Activated CD4-positive, alpha-beta memory T cell treated with anti-CD3 and anti-CD28 coated beads, Interleukin-2, amount 10 ng/mL, durations not matched to agents 7 days and 5 days (primary cell): Measurements from ENCODE around the gene WDR62. TPM values are rescaled to one million over a fixed set of nuclear protein-coding genes. Genes with fewer than 3 reads are reported as not detected.
"Not testable (repeated sequence)": the region's sequence is repeated elsewhere in the genome, so short reads cannot be mapped to it uniquely, and the experiment has no call there.

Experiments used
- CTCF ChIA-PET: fragments of 350-600 bp; sonication (Branson Sonifier 250); formaldehyde crosslinking; loops from one replicate; lab custom pipeline; 2021; ENCODE audit warnings: antibody characterized with exemption, inconsistent platforms; lab: Charles Lee
- POLR2A ChIA-PET: fragments of 350-600 bp; sonication (Branson Sonifier 250); formaldehyde crosslinking; loops from one replicate; lab custom pipeline; 2021; ENCODE audit warnings: antibody characterized with exemption; lab: Charles Lee
- DNase-seq: peaks from one replicate; pipeline ENCODE4 v3.0.0-alpha.2; 2020
- H3K27ac Mint-ChIP-seq: one replicate; pipeline ENCODE4 v1.8.0; 2021; ENCODE audit warnings: mild to moderate bottlenecking, mixed read lengths
- H3K27me3 Mint-ChIP-seq: one replicate; pipeline ENCODE4 v1.8.0; 2021; ENCODE audit warnings: mixed read lengths
- H3K36me3 Mint-ChIP-seq: one replicate; pipeline ENCODE4 v1.8.0; 2021; ENCODE audit warnings: low read depth, mixed read lengths
- H3K4me1 Mint-ChIP-seq: one replicate; pipeline ENCODE4 v1.8.0; 2021; ENCODE audit warnings: mixed read lengths
- H3K4me3 Mint-ChIP-seq: one replicate; pipeline ENCODE4 v1.8.0; 2021; ENCODE audit warnings: mild to moderate bottlenecking, mixed read lengths
- H3K9me3 Mint-ChIP-seq: one replicate; pipeline ENCODE4 v1.8.0; 2021; ENCODE audit warnings: mixed read lengths
- total RNA-seq, 2 experiments: library from RNA; stranded (reverse); gene quantifications; one replicate each; pipeline ENCODE4 v1.2.3, GENCODE V29; 2021

WDR62 gene
- total RNA-seq, 2 experiments from 2014 or later = 24.1 to 25.0 TPM

DNA sequence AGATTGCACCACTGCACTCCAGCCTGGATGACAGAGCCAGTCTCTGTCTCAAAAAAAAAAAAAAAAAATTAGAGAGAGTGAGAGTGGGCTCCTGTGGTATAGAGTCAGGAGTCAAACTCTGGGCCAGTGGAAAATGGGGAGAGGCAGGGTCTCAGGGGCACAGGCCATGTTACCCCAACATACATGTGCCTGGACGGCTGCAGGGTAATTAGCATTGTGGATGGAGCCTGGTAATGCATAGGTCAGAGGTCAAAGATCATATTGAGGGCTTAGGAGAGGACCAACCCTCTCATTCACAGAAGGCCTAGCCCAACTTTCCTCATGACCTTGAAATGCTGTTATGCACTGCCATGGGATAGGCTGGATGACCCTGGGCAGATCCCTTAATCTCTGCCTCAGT is 29.2 kb upstream of the WDR62 start:
- Mint-ChIP-seq H3K4me3 (no peak overlapping the region), H3K36me3 (peaks cover 21% of the 10 kb centered on the region), H3K9me3 (no peaks in the 10 kb centered on the region), H3K4me1 (no peaks in the 10 kb centered on the region), H3K27ac (no peak overlapping the region), H3K27me3 (no peaks in the 10 kb centered on the region)
- POLR2A ChIA-PET = no interaction called here
- CTCF ChIA-PET = interaction anchor here (0.7 kb wide), 1 partner anchor 515 kb away, joined by 4 read pairs; no protein-coding TSS in a partner anchor
- no peak for DNase-seq

DNA sequence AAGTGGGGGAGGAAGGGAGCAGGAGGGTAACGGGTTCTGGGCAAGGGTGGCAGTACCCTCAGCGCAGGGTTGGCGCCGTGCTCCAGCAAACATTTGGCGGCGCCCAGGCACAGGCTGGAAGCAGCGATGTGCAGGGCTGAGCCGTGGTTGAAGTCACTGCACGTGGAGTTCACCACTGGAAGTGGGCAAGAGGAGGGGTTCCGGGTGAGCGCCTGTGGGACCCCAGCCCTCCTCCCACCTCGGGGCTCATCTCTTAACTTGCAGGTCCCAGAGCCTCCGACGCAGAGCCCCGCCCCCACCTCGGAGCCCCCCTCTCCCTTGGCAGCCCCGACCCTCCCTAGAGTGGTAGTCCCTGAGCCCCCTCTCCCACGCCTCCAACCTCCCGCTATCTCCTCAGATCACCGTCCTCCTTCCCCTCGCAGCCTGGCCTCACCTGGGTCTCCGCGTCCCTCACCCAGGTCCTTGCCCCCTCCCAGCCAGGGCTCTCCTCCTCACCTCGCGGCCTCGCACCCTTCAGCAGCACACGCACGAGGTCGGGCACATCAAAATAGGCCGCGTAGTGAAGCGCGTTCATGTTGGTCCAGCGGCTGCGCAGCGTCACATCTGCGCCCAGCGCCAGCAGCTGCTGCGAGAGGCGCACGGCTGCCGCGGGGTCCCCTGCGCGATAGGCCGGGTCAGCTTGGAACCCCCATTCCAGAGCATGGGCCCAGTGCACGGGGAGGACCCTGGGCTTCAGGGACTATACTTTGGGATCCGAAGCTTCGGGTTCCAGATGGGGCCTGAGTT is 28.4 kb upstream of the WDR62 start:
- Mint-ChIP-seq H3K4me3 (no peak overlapping the region), H3K4me1 (no peaks in the 10 kb centered on the region), H3K27me3 (no peaks in the 10 kb centered on the region), H3K36me3 (peaks cover 14% of the 10 kb centered on the region), H3K9me3 (no peaks in the 10 kb centered on the region), H3K27ac (peak overlapping the region; percentile 11)
- no peak for DNase-seq
- POLR2A ChIA-PET = no interaction called here
- CTCF ChIA-PET = no interaction called here

DNA sequence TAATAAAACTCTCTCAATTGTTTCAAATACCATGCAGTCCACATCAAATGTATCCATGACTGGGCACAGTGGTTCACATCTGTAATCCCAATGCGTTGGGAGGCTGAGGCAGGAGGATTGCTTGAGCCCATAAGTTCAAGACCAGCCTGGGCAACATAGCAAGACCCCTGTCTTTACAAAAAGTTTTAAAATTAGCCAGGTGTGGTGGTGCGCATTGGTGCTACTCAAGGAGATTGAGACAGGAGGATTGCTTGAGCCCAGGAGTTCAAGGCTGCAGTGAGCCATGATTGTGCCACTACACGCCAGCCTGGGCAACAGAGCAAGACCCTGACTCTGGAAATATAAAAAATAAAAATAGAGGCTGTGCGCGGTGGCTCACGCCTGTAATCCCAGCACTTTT is 27.0 kb upstream of the WDR62 start:
- H3K36me3 Mint-ChIP-seq = peaks cover 13% of the 10 kb centered on the region
- POLR2A ChIA-PET = no interaction called here
- no peaks in the 10 kb centered on the region for H3K27me3 Mint-ChIP-seq
- no peak for DNase-seq
- H3K9me3 Mint-ChIP-seq = no peaks in the 10 kb centered on the region
- H3K27ac Mint-ChIP-seq = no peak overlapping the region
- H3K4me1 Mint-ChIP-seq = peaks cover 3% of the 10 kb centered on the region
- CTCF ChIA-PET = no interaction called here
- no peak overlapping the region for H3K4me3 Mint-ChIP-seq

DNA sequence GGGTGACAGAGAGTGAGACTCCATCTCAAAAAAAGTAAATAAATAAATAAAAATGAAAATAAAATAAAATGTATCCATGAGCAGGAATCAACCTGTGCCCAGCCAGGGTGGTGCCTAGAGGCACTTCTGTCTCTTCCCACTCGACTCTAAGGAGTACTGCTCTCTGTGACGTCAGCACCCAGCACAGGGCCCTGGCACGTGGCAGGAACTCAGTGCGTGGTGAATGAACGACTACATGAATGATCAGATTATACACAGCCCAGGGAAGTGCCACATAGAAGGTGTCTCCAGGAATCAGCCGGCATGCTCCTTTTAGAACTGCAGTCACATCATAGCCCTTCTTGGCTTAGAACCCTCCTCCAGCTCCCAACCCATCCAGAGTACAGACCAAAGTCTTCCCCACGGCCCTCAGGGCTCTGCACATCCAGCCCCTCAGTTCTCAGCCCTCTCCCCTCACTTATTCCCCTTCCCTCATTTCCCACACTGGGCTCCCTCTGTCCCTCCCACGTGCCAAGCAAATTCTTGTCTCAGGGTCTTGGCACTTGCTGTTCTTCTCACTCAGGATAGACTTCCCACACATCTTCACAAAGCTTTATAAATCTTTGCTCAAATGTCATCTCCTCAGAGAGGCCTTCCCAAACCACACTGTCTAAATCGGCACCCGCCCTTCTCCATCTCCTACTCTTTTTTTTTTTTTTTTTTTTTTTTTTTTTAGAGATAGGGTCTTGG is 26.2 kb upstream of the WDR62 start:
- Mint-ChIP-seq H3K27me3 (no peaks in the 10 kb centered on the region), H3K9me3 (no peaks in the 10 kb centered on the region), H3K27ac (no peak overlapping the region), H3K4me3 (no peak overlapping the region), H3K4me1 (peaks cover 8% of the 10 kb centered on the region), H3K36me3 (peaks cover 7% of the 10 kb centered on the region)
- no peak for DNase-seq
- ChIA-PET CTCF (interaction anchor here (0.6 kb wide), 1 partner anchor 449 kb away, joined by 3 read pairs; no protein-coding TSS in a partner anchor), POLR2A (no interaction called here)

DNA sequence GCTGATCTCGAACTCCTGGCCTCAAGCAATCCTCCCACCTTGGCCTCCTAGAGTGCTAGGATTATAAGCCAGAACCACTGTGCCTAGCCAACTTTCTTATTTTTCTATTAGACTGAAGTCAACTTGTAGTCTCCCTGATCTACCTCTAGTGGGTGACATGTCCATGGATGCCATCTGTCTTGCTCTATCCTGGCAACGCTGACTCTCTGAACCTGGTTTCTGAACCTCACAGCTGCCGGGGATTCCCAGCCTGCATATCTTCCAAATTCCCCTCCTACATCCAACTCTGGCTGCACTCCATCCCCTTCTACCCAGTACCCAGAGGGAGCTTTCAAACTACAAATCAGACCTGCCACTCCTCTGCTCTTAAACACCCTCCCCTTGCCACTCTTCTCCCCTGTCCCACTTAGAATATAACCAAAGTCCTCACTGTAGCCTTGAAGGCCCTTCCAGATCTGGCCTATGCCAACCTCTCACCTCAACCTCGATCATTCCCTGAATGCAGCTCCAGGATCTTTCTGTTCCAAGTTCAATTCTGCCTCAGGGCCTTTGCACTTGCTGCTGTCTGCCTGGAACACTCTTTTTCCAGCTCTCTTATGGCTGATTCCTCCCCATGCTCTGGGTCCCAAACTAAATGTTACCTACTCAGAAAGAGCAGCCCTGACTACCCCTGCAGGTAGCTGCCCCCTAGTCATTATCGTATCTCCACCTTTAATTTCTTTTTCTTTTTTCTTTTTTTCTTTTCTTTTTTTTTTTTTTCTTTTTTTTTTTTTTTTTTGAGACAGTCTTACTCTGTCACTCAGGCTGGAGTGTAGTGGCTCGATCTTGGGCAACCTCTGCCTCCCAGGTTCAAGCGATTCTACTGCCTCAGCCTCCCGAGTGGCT is 24.2 kb upstream of the WDR62 start:
- H3K9me3 Mint-ChIP-seq = no peaks in the 10 kb centered on the region
- no peak overlapping the region for H3K27ac Mint-ChIP-seq
- H3K4me3 Mint-ChIP-seq = no peak overlapping the region
- H3K27me3 Mint-ChIP-seq = no peaks in the 10 kb centered on the region
- H3K36me3 Mint-ChIP-seq = peaks cover 15% of the 10 kb centered on the region
- DNase-seq = no peak
- H3K4me1 Mint-ChIP-seq = peaks cover 26% of the 10 kb centered on the region
- ChIA-PET POLR2A (no interaction called here), CTCF (interaction anchor here (1.5 kb wide), 1 partner anchor 24 kb away, joined by 4 read pairs; the partner anchor contains the start of gene THAP8)

DNA sequence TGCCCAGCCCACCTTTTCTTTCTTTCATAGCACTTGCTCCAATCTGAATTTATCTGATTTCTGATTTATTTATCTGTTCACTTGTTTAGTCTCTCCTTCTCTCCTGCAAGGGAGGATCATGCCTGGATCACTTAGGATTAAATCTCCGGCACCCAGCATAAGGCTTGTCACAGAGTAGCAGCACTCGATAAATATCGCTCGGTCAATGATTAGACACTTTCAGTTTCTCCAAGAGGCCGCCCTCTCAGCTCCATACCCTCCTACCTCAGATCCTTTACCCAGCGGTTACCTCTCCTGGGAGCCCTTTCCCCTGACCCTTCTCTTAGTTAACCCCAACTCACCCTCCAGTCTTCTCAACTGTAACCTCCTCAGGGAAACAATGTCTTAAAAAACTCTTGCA is 23.4 kb upstream of the WDR62 start:
- no peak for DNase-seq
- ChIA-PET CTCF (no interaction called here), POLR2A (no interaction called here)
- peaks cover 15% of the 10 kb centered on the region for H3K36me3 Mint-ChIP-seq
- no peak overlapping the region for H3K27ac Mint-ChIP-seq
- H3K27me3 Mint-ChIP-seq = no peaks in the 10 kb centered on the region
- H3K4me3 Mint-ChIP-seq = no peak overlapping the region
- H3K9me3 Mint-ChIP-seq = no peaks in the 10 kb centered on the region
- peaks cover 34% of the 10 kb centered on the region for H3K4me1 Mint-ChIP-seq

DNA sequence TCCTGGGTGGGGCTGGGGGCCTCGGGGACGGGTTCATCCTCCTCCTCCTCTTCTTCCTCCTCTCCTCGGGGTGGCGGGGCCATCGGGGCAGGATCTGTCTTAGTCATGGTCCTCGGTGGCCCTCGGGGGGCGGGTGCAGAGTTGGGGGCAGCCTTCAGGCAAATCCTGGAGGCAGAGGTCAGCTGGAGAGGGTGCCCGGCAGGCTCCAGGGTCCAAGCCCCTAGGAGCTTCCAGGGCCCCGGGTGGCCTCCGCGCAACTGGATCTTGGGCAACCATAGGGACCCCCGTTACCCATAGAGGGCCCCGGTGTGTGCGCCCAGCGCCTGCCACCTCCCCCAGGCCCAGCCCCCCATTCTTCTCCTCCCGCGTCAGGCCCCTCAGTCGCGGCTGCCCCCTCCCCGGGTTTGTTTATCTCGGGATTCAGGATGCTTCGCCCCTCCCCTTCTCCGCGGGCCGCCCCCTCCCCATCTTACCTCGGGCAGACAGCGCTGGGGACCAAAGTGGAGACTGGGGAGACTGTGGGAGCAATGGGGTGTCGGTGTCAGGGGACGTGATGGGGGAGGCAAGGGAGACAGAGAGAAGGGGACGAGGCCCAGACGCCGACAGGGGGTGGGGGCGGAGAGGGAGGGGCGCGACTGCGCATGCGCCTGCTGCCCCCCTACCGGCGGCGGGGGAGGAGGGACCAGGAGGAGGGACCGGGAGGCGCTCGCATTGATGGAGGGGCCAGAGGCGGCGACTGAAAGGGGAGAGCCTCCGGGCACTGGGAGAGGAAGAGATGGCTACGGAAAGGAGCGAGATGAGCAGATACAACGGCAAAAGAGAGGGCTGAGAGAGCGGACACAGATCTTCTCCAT is 22.2 kb upstream of the WDR62 start, which contains the start of gene CLIP3:
Gene CLIP3 (minus strand): TSS at position 623 of the 854 bp plus-strand sequence. CDS start 516 bp downstream, at position 107.
- ChIA-PET CTCF (no interaction called here), POLR2A (no interaction called here)
- H3K4me3 Mint-ChIP-seq = peak within 1 kb of the TSS; percentile 29
- H3K4me1 Mint-ChIP-seq = peaks cover 44% of the 10 kb centered on the region
- no peak for DNase-seq
- H3K9me3 Mint-ChIP-seq = no peaks in the 10 kb centered on the region
- H3K27me3 Mint-ChIP-seq = no peaks in the 10 kb centered on the region
- H3K27ac Mint-ChIP-seq = no peak within 1 kb of the TSS
- H3K36me3 Mint-ChIP-seq = peaks cover 13% of the 10 kb centered on the region

DNA sequence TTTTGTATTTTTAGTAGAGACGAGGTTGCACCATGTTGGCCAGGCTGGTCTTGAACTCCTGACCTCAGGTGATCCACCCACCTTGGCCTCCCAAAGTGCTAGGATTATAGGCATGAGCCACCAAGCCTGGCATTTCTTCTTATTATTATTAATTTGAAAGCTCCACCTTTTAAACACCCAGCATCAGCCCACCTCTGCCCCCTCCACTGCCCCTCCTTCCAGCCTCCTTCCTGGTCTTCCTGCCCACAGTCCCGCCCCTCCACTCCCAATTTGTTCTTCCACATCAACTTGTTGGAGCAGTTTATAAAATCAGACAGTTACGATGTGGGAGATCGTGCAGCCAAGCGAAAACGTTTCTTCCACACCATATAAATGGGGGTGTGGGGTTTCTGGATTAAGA is 14.2 kb upstream of the WDR62 start:
- H3K9me3 Mint-ChIP-seq = no peaks in the 10 kb centered on the region
- H3K27me3 Mint-ChIP-seq = no peaks in the 10 kb centered on the region
- POLR2A ChIA-PET = no interaction called here
- H3K36me3 Mint-ChIP-seq = peaks cover 3% of the 10 kb centered on the region
- no peak overlapping the region for H3K27ac Mint-ChIP-seq
- no peak for DNase-seq
- CTCF ChIA-PET = no interaction called here
- H3K4me3 Mint-ChIP-seq = no peak overlapping the region
- H3K4me1 Mint-ChIP-seq = peaks cover 20% of the 10 kb centered on the region

DNA sequence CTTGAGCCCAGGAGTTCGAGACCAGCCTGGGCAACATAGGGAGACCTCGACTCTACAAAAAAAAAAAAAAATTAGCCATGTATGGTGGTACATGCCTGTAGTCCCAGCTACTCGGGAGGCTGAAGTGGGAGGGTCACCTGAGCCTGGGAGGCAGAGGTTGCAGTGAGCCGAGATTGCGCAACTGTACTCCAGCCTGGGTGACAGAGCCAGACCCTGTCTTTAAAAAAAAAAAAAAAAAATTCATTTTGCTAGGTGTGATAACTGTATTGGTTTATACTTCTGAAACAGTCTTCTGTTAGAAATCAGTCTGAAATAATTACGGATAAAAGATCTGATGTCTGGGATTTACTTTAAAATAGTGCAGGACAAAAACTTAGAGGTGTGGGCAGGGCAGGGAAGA is 13.6 kb upstream of the WDR62 start:
- CTCF ChIA-PET, H3K4me3 Mint-ChIP-seq, H3K36me3 Mint-ChIP-seq, H3K27ac Mint-ChIP-seq, POLR2A ChIA-PET, H3K9me3 Mint-ChIP-seq, DNase-seq, H3K27me3 Mint-ChIP-seq: not testable (repeated sequence)
- H3K4me1 Mint-ChIP-seq = peaks cover 14% of the 10 kb centered on the region

DNA sequence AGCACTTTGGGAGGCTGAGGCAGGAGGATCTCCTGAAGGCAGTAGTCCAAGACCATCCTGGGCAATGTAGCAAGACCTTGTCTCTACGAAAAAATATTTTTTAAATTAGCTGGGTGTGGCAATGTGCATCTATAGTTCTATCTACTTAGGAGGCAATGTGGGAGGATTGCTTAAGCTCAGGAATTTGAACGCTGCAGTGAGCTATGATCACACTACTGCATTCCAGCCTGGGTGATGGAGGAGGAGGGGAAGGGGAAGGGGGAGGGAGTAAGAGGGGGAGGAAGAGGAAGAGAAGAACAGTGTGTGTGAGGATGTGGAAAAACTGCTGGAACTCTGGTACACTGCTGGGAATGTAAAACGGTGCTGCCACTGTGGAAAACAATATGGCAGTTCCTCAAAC is 12.9 kb upstream of the WDR62 start:
- H3K4me3 Mint-ChIP-seq = no peak overlapping the region
- ChIA-PET POLR2A (no interaction called here), CTCF (no interaction called here)
- peaks cover 10% of the 10 kb centered on the region for H3K36me3 Mint-ChIP-seq
- H3K9me3 Mint-ChIP-seq = no peaks in the 10 kb centered on the region
- H3K4me1 Mint-ChIP-seq = peaks cover 8% of the 10 kb centered on the region
- no peak for DNase-seq
- H3K27ac Mint-ChIP-seq = no peak overlapping the region
- no peaks in the 10 kb centered on the region for H3K27me3 Mint-ChIP-seq

DNA sequence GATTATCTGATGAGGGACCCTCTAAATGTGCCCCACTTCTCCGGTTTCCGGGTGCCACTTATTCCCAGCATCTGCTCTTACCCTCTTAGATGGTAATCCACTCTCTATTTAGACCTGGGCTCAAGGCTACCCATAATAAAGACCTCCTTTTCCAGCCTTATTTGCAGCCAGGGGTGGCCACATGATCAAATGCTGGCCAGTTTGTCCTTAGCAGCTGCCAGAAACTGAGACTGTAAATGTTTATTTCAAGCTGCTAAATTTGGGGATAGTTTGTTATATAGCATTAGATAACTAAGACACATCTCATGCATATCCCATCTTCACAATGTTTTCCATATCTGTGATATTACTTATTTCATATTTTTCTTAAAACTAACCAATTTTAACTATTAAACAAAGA is 10.7 kb upstream of the WDR62 start:
- CTCF ChIA-PET = interaction anchor here (0.6 to 1.2 kb wide), 2 partner anchors 10 to 47 kb away, joined by 3 read pairs; partner anchors contain the start of gene THAP8
- no peaks in the 10 kb centered on the region for H3K9me3 Mint-ChIP-seq
- no peak overlapping the region for H3K27ac Mint-ChIP-seq
- H3K4me1 Mint-ChIP-seq = peaks cover 2% of the 10 kb centered on the region
- DNase-seq = no peak
- no peaks in the 10 kb centered on the region for H3K27me3 Mint-ChIP-seq
- peaks cover 10% of the 10 kb centered on the region for H3K36me3 Mint-ChIP-seq
- POLR2A ChIA-PET = no interaction called here
- H3K4me3 Mint-ChIP-seq = no peak overlapping the region

DNA sequence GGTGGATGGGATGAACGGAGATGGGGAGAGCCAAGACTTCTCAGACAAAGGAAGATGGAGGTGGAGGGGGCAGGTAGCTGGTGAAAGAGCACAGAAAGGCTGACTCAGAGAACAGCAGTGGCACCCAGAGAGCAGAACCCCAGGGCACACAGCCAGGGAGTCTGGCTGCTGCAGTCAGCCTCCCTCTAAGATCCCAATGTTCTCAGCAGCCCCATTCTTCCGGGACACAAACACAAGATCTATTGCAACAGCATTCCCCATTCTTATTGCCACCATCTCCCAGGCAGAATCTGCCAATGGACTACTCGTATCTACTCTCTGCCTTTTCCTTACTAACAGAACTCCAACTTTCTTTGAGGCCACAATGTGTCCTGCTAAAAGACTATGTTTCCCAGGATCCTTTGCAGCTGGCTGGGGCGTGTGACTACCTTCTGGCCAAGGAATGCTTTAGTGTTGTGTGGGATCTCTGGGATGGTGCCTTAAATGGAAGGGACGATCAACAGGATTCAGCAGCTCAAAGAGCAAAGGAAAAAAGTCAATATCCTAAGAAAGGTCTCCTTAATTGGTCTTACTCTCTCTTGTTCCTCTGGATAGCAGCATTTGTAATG is 8.2 kb upstream of the WDR62 start:
- no peak overlapping the region for H3K27ac Mint-ChIP-seq
- ChIA-PET POLR2A (no interaction called here), CTCF (no interaction called here)
- H3K4me3 Mint-ChIP-seq = no peak overlapping the region
- H3K9me3 Mint-ChIP-seq = no peaks in the 10 kb centered on the region
- peaks cover 7% of the 10 kb centered on the region for H3K4me1 Mint-ChIP-seq
- no peak for DNase-seq
- H3K27me3 Mint-ChIP-seq = no peaks in the 10 kb centered on the region
- peaks cover 7% of the 10 kb centered on the region for H3K36me3 Mint-ChIP-seq
